Breast epithelium (tissue), 4 donors: ENCODE measurements around the gene PLCL2. TPM values are rescaled to one million over a fixed set of nuclear protein-coding genes. Genes with fewer than 3 reads are reported as not detected.

Source experiments
- DNase-seq, 2 donors: peaks; one replicate each; pipeline ENCODE4 v3.0.0-alpha.2; 2019; ENCODE audit warnings: low spot score in 2 of 2
- H3K27ac ChIP-seq, 2 donors: fragments of 200-600 bp; sonication (generic) in 1 of 2; one replicate each; pipeline ENCODE4 v1.5.1; 2016 to 2019; ENCODE audit warnings: mild to moderate bottlenecking in 1 of 2
- H3K27me3 ChIP-seq, 2 donors: fragments of 200-600 bp; sonication (generic) in 1 of 2; one replicate each; pipeline versions ENCODE4 v1.5.1 to v1.6.0; 2017 to 2019; ENCODE audit warnings: control low read depth in 1 of 2, mild to moderate bottlenecking in 1 of 2
- H3K36me3 ChIP-seq: fragments of 200-600 bp; one replicate; pipeline ENCODE4 v1.5.1; 2019
- H3K4me1 ChIP-seq, 2 donors: fragments of 200-600 bp; sonication (generic); one replicate each; pipeline ENCODE4 v1.5.1; 2016 to 2019; ENCODE audit warnings: control low read depth in 1 of 2
- H3K4me3 ChIP-seq, 3 donors: fragments of 200-600 bp; sonication (generic); 1 replicate in 2 of 3; 2 replicates in 1 of 3; pipeline ENCODE4 v1.5.1; 2016 to 2019; ENCODE audit warnings: mild to moderate bottlenecking in 3 of 3, moderate library complexity in 2 of 3
- H3K9me3 ChIP-seq, 2 donors: fragments of 200-600 bp; sonication (generic) in 1 of 2; one replicate each; pipeline ENCODE4 v1.5.1; 2016 to 2019; ENCODE audit warnings: control low read depth in 1 of 2
- POLR2A ChIP-seq: fragments of 450-650 bp; IDR thresholded peaks from one replicate; pipeline ENCODE4 v1.6.1; 2016; ENCODE audit warnings: antibody characterized with exemption, mild to moderate bottlenecking, moderate library complexity
- POLR2AphosphoS5 ChIP-seq, 3 donors: sonication (generic); formaldehyde crosslinking; IDR thresholded peaks; one replicate each; pipeline ENCODE4 v1.6.1; 2017; ENCODE audit warnings: antibody characterized with exemption in 3 of 3
- intact Hi-C: fragments of 100-400 bp; cut with DNase I; formaldehyde crosslinking; loops from one replicate; pipeline ENCODE4 v1.15.1; 2023; ENCODE audit warnings: low total_unique reads
- total RNA-seq, 3 donors: library from RNA; depleted of rRNA; stranded (reverse); fragments of >200 nt; gene quantifications; one replicate each; pipeline ENCODE4 v1.1.0, GENCODE V29; 2016
- TF ChIP-seq, protein P1 (sequence below), 3 donors: fragments of 450-650 bp; IDR thresholded peaks; one replicate each; pipeline ENCODE4 v1.5.1; 2016 to 2017; ENCODE audit warnings: antibody characterized with exemption in 3 of 3, mild to moderate bottlenecking in 3 of 3, moderate library complexity in 3 of 3

The PLCL2 gene
- total RNA-seq, 3 donors from 2014 or later: 7.8 to 21.9 (median 17.0) TPM

DNA sequence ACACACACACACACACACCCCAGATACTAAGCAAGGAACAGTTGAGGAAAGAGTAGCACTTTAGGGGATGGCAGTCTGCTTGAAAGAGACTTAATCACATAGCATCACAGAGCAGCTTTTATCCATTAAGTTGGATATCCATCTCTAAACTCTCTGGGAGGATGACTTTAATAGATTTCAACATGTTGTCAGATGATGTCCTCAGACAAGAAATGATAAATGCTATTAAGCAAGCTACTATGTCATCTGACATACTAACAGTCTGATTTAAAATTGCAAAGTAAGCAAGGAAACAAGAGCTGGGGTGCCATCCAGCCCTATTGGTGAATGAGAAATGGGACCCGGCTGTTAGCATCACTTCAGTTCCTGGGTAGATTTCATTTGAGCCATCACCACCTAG lies 136.9 kb downstream of the PLCL2 start:
- intact Hi-C loops: no loop called here
- DNase-seq: no peak
- H3K27me3 ChIP-seq: no peaks in the 10 kb centered on the region
- no peaks in the 10 kb centered on the region for H3K4me1 ChIP-seq
- TF ChIP-seq, protein P1, sequence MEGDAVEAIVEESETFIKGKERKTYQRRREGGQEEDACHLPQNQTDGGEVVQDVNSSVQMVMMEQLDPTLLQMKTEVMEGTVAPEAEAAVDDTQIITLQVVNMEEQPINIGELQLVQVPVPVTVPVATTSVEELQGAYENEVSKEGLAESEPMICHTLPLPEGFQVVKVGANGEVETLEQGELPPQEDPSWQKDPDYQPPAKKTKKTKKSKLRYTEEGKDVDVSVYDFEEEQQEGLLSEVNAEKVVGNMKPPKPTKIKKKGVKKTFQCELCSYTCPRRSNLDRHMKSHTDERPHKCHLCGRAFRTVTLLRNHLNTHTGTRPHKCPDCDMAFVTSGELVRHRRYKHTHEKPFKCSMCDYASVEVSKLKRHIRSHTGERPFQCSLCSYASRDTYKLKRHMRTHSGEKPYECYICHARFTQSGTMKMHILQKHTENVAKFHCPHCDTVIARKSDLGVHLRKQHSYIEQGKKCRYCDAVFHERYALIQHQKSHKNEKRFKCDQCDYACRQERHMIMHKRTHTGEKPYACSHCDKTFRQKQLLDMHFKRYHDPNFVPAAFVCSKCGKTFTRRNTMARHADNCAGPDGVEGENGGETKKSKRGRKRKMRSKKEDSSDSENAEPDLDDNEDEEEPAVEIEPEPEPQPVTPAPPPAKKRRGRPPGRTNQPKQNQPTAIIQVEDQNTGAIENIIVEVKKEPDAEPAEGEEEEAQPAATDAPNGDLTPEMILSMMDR (IDR thresholded peaks at IDR 0.05): no peak
- no peak for TF ChIP-seq POLR2AphosphoS5 (IDR thresholded peaks at IDR 0.05)
- no peak for TF ChIP-seq POLR2A
- H3K4me3 ChIP-seq: no peak overlapping the region
- H3K9me3 ChIP-seq: no peaks in the 10 kb centered on the region
- H3K27ac ChIP-seq: no peak overlapping the region
- H3K36me3 ChIP-seq: no peaks in the 10 kb centered on the region

DNA sequence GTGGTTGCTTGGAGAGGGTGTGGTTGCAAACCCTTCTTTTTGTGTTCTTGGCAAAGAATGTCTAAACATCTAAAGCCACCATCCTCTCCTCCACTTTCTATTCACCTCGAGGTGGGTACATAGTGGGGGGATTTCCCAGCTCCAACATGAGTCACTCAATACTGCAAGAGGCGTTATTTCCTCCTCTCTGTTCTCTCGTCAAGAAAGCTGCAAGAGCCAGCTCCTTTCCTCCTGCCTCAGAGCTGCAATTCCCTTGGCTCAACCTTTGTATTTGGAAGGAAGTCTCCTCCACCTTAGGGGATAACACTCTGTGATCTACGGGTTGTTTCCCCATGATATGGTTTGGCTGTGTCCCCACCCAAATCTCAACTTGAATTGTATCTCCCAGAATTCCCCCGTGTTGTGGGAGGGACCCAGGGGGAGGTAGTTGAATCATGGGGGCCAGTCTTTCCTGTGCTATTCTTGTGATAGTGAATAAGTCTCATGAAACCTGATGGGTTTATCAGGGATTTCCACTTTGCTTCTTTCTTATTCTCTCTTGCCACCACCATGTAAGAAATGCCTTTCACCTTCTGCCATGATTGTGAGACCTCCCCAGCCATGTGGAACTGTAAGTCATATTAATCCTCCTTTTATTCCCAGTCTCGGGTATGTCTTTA lies 138.4 kb downstream of the PLCL2 start:
- TF ChIP-seq, protein P1 (IDR thresholded peaks at IDR 0.05): no peak
- no peak for TF ChIP-seq POLR2A
- TF ChIP-seq POLR2AphosphoS5 (IDR thresholded peaks at IDR 0.05): no peak
- no peaks in the 10 kb centered on the region for H3K4me1 ChIP-seq
- H3K27me3 ChIP-seq: no peaks in the 10 kb centered on the region
- intact Hi-C loops: no loop called here
- no peak overlapping the region for H3K4me3 ChIP-seq
- DNase-seq: no peak
- H3K27ac ChIP-seq: no peak overlapping the region
- H3K9me3 ChIP-seq: no peaks in the 10 kb centered on the region
- no peaks in the 10 kb centered on the region for H3K36me3 ChIP-seq

DNA sequence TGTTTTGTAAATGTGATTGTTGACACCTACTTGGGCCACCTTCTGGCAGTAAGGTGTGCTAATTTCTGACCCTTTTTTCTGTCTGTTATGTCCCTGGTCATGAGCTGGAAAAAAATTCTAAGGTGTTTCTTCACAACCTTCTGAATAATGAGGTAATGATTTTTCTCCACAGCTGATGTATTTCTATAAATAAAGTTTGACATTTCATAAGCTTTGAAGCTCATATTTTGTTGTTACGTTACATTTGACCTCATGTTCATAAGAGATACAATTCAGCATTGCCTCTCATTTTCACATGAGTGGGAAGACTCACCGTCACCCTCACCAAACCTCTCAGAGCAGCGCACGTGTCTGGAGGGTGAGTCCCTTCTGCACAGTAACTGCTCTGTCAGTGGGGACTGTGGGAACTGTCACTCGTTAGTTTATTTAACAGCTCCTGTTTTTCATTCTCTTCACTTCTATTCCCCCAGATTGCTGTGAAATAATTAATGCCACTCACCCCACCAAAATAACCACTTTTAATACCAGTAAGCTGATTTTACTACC lies 140.9 kb downstream of the PLCL2 start:
- H3K4me1 ChIP-seq: no peaks in the 10 kb centered on the region
- no peak overlapping the region for H3K4me3 ChIP-seq
- intact Hi-C loops: no loop called here
- no peak for DNase-seq
- TF ChIP-seq POLR2A: no peak
- TF ChIP-seq POLR2AphosphoS5 (IDR thresholded peaks at IDR 0.05): no peak
- TF ChIP-seq, protein P1 (IDR thresholded peaks at IDR 0.05): no peak
- H3K27me3 ChIP-seq: no peaks in the 10 kb centered on the region
- no peaks in the 10 kb centered on the region for H3K36me3 ChIP-seq
- no peaks in the 10 kb centered on the region for H3K9me3 ChIP-seq
- H3K27ac ChIP-seq: no peak overlapping the region

DNA sequence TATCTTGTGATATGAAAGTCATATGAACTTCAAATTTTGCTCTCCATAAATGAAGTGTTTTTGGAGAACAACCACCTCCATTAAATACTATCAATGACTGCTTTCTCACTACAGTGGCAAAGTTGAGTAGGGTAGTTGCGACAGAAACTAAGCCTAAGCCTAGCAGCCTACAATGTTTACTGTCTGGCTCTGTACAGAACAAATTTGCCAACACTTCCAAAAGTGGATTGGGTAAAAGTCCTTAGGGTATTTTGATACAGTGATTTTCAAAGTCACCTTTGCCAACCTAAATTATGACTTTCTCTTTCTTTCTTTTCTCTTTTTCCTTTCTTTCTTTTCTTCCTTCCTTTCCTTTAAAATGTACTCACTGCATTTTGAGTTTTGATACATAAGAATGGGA lies 142.6 kb downstream of the PLCL2 start:
- Histone ChIP-seq H3K4me1 (no peaks in the 10 kb centered on the region), H3K4me3 (no peak overlapping the region), H3K9me3 (no peaks in the 10 kb centered on the region), H3K27ac (no peak overlapping the region), H3K36me3 (no peaks in the 10 kb centered on the region), H3K27me3 (no peaks in the 10 kb centered on the region)
- no peak for DNase-seq
- TF ChIP-seq, protein P1 (IDR thresholded peaks at IDR 0.05): no peak
- TF ChIP-seq POLR2A: no peak
- no peak for TF ChIP-seq POLR2AphosphoS5 (IDR thresholded peaks at IDR 0.05)
- intact Hi-C loops: no loop called here

DNA sequence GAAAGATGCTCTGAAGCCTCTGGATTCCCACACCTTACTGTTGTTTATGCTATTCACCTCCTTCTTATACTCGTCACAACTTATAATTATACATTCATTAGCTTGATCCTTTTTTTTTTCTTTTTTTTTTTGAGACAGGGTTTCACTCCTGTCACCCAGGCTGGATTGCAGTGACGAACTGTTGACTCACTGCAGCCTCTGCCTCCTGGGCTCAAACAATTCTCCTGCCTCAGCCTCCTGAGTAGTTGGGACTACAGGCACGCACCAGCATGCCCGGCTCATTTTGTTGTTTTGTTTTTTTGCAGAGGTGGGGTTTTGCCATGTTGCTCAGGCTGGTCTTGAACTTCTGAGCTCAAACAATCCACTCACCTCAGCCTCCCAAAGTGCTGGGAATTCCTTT lies 143.6 kb downstream of the PLCL2 start:
- H3K9me3 ChIP-seq: no peaks in the 10 kb centered on the region
- no peaks in the 10 kb centered on the region for H3K4me1 ChIP-seq
- intact Hi-C loops: no loop called here
- no peaks in the 10 kb centered on the region for H3K36me3 ChIP-seq
- no peak overlapping the region for H3K4me3 ChIP-seq
- H3K27ac ChIP-seq: no peak overlapping the region
- no peak for DNase-seq
- TF ChIP-seq, protein P1 (IDR thresholded peaks at IDR 0.05): no peak
- no peak for TF ChIP-seq POLR2A
- TF ChIP-seq POLR2AphosphoS5 (IDR thresholded peaks at IDR 0.05): no peak
- H3K27me3 ChIP-seq: no peaks in the 10 kb centered on the region
